GM12865 (cell line): ENCODE measurements around the gene STRADA.

Experiments
- DNase-seq: peaks from one replicate; pipeline ENCODE4 v3.0.0; 2010; ENCODE audit warnings: low read depth
- H3K4me3 ChIP-seq: 2 replicates; pipeline ENCODE4 v1.5.1; 2011; ENCODE audit warnings: mild to moderate bottlenecking, low read depth, low read length, control low read depth
- TF ChIP-seq, protein P1 (sequence below): IDR thresholded peaks from 2 replicates; pipeline ENCODE4 v1.5.1; 2011; ENCODE audit warnings: low read length, control low read depth, low read depth, inconsistent platforms; ENCODE audit not compliant: insufficient read depth; ENCODE audit errors: missing control alignments

STRADA gene

GRCh38 chr17:63685578-63685977, 56.0 kb downstream of the STRADA start:
- no peak for DNase-seq
- TF ChIP-seq, protein P1, sequence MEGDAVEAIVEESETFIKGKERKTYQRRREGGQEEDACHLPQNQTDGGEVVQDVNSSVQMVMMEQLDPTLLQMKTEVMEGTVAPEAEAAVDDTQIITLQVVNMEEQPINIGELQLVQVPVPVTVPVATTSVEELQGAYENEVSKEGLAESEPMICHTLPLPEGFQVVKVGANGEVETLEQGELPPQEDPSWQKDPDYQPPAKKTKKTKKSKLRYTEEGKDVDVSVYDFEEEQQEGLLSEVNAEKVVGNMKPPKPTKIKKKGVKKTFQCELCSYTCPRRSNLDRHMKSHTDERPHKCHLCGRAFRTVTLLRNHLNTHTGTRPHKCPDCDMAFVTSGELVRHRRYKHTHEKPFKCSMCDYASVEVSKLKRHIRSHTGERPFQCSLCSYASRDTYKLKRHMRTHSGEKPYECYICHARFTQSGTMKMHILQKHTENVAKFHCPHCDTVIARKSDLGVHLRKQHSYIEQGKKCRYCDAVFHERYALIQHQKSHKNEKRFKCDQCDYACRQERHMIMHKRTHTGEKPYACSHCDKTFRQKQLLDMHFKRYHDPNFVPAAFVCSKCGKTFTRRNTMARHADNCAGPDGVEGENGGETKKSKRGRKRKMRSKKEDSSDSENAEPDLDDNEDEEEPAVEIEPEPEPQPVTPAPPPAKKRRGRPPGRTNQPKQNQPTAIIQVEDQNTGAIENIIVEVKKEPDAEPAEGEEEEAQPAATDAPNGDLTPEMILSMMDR: no peak
- no peak overlapping the region for H3K4me3 ChIP-seq

DNA sequence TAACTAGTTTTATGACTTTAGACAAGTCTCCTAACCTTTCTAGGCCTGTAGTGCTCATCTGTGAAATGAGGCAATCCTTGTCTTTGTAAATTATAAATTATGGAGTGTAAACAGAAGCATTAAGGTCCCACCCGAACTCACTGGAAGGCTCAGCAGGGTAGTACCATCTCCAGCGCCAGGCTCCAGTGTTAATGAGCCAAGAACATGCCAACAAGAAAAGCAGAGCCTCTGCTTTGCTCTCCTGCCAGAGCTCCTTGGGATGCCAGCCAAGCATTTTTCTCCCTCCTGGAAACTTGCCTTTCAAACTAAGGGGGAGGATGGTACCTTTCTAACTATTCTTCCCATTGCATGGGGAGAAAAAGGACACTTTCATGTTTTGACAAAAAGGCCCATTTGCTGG, 56.6 kb downstream of the STRADA start:
- no peak for DNase-seq
- TF ChIP-seq, protein P1: no peak
- no peak overlapping the region for H3K4me3 ChIP-seq

- no peak overlapping the region for H3K4me3 ChIP-seq
- DNase-seq: no peak
- TF ChIP-seq, protein P1: no peak
Observed at GRCh38 chr17:63682981-63683380, 58.6 kb downstream of the STRADA start.

DNA sequence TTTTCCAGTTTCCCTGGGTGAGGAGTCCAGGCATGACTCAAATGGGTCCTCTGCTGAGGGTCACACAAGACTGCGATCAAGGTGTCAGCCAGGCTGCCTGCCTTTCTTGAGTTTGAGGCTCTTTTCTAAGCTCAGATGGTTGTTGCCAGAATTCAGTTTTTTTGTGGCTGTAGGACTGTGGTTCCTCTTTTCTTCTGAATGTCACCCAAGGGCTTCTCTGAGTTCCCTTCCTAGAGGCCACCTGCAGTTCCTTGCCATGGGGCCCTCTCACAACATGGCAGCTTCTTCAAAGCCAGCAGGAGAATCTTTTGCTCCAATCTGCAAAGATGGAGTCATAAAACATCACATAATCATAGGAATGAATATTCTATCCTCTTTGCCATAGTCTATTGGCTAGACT, 59.2 kb downstream of the STRADA start:
- TF ChIP-seq, protein P1: no peak
- DNase-seq: no peak
- no peak overlapping the region for H3K4me3 ChIP-seq

DNA sequence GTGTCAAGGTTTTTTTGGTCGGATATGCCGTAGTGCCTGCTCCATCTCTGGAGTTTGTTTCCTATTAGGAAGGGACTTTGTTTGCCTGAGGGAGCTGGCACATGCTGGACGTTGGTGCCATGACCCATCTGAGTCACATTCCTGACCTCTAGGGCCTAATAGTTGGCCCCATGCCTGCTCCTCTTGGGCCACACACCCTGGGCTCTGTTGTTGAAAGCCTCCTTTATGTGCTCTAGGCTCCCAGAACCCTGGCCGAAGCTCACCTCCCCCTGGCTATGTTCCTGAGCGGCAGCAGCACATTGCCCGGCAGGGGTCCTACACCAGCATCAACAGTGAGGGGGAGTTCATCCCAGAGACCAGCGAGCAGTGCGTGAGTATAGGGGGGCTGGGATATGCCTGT, 60.1 kb downstream of the STRADA start:
- DNase-seq: no peak
- no peak overlapping the region for H3K4me3 ChIP-seq
- TF ChIP-seq, protein P1: no peak

- no peak overlapping the region for H3K4me3 ChIP-seq
- TF ChIP-seq, protein P1: no peak
- DNase-seq: no peak
Observed at GRCh38 chr17:63680700-63681099, 60.9 kb downstream of the STRADA start.

- no peak overlapping the region for H3K4me3 ChIP-seq
- DNase-seq: no peak
- TF ChIP-seq, protein P1: no peak
Observed at GRCh38 chr17:63679214-63679613, 62.4 kb downstream of the STRADA start.
